MCF 10A (cell line): ENCODE data around the gene ARL8B. TPM values are rescaled to one million over a fixed set of nuclear protein-coding genes. Genes with fewer than 3 reads are reported as not detected.

ENCODE experiments used
- BruUV-seq: library from RNA; stranded (reverse); fragments of 400-500 nt; replicated peaks from 2 replicates; lab custom pipeline; 2021; lab: Mats Ljungman, UMichigan
- CTCF ChIA-PET: fragments of 300-600 bp; sonication (Branson Sonifier 250); formaldehyde crosslinking; extraction: SDS; loops from one replicate; lab custom pipeline; 2021; ENCODE audit warnings: antibody characterized with exemption, inconsistent platforms; lab: Yijun Ruan, JAX
- POLR2A ChIA-PET: fragments of 300-600, 350-650 bp; sonication (Branson Sonifier 250); formaldehyde crosslinking; extraction: SDS; loops from one replicate; lab custom pipeline; 2020; ENCODE audit warnings: antibody characterized with exemption, inconsistent platforms; lab: Yijun Ruan, JAX
- DNase-seq: peaks from one replicate; pipeline ENCODE4 v3.0.0-alpha.2; 2018; ENCODE audit not compliant: unreplicated experiment
- H3K27ac Mint-ChIP-seq: one replicate; pipeline ENCODE4 v1.8.0; 2022; ENCODE audit warnings: mild to moderate bottlenecking, low read depth, mixed read lengths; ENCODE audit not compliant: unreplicated experiment
- H3K27me3 Mint-ChIP-seq: one replicate; pipeline ENCODE4 v1.8.0; 2022; ENCODE audit warnings: mixed read lengths; ENCODE audit not compliant: insufficient read depth, unreplicated experiment
- H3K36me3 Mint-ChIP-seq: one replicate; pipeline ENCODE4 v1.8.0; 2022; ENCODE audit warnings: mild to moderate bottlenecking, moderate library complexity, mixed read lengths; ENCODE audit not compliant: insufficient read depth, unreplicated experiment
- H3K4me1 Mint-ChIP-seq: one replicate; pipeline ENCODE4 v1.8.0; 2022; ENCODE audit warnings: mixed read lengths; ENCODE audit not compliant: insufficient read depth, unreplicated experiment
- H3K4me3 Mint-ChIP-seq: one replicate; pipeline ENCODE4 v1.8.0; 2022; ENCODE audit warnings: mild to moderate bottlenecking, moderate library complexity, mixed read lengths; ENCODE audit not compliant: unreplicated experiment
- H3K9me3 Mint-ChIP-seq: one replicate; pipeline ENCODE4 v1.8.0; 2022; ENCODE audit warnings: mixed read lengths; ENCODE audit not compliant: unreplicated experiment
- intact Hi-C: fragments of 100-400 bp; cut with micrococcal nuclease; formaldehyde crosslinking; loops from 2 replicates; pipeline ENCODE4 v1.14.1; 2022
- total RNA-seq: library from RNA; stranded (reverse); gene quantifications from 2 replicates; pipeline ENCODE4 v1.2.3, GENCODE V29; 2022
- TF ChIP-seq, protein P1 (sequence below): fragments of 200-600 bp; IDR thresholded peaks from one replicate; pipeline ENCODE4 v1.8.0; 2022; ENCODE audit warnings: antibody characterized with exemption, mild to moderate bottlenecking; ENCODE audit not compliant: unreplicated experiment

The ARL8B gene
- total RNA-seq, 1 experiment from 2014 or later, result 53.6 TPM

DNA sequence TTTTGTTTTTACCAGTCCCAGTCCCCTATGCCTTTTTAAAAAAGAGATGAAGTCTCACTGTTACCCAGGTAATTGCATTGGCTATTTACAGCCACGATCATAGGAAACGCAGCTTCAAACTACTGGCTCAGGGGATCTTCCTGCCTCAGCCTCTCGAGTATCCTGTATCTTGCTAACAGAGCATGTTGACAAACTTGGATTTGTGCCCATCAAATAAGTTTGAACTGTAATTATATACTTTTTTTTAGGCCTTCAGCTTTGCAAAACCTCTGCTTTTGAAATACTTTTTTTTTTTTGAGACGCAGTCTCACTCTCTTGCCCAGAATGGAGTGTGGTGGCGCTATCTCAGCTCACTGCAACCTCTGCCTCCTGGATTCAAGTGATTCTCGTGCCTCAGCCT, 62.4 kb downstream of the ARL8B start:
- no peak overlapping the region for H3K4me3 Mint-ChIP-seq
- intact Hi-C loops, result loop anchor here (10.0 kb wide), 1 partner anchor 200 kb away; no protein-coding TSS in a partner anchor

DNA sequence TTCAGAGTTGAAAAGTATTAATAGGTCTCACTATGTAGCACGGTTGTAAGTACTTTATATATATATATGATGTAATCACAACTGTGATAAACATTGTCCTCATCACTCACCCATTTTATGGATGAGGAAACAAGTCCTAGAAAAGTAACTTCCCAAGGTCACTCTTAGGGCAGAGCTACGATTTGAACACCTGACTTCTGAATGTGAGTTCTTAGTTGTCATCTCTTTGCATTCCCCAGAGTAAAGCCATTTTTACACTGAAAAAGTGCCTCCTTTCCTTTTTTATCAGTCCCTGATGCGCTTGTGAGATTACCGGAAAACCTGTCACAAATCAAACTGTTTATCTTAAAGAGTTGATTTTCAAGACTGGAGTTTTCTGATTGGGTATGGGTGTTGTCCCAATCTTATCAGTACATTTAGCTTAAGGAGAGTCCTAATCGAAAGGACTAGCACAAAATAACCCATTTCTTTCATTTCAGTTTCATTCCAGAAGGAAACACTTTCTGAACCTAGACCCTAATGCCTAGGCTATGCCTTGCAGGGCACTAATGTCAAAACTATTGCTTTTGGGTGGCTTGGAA, 63.1 kb downstream of the ARL8B start:
- H3K36me3 Mint-ChIP-seq, result peaks cover 53% of the 10 kb centered on the region
- H3K27me3 Mint-ChIP-seq, result no peaks in the 10 kb centered on the region
- H3K4me3 Mint-ChIP-seq, result no peak overlapping the region
- H3K9me3 Mint-ChIP-seq, result no peaks in the 10 kb centered on the region
- H3K27ac Mint-ChIP-seq, result no peak overlapping the region
- intact Hi-C loops, result loop anchor here (5.0 to 10.0 kb wide), 3 partner anchors 63 to 473 kb away; partner anchors contain the start of gene ARL8B
- DNase-seq, result no peak
- no TSS peak for BruUV-seq
- POLR2A ChIA-PET, result interaction anchor here (0.6 to 8.4 kb wide), 7 partner anchors 7 to 507 kb away, joined by 3 to 115 read pairs (median 21); partner anchors contain the start of gene ARL8B
- CTCF ChIA-PET, result interaction anchor here (0.9 to 2.6 kb wide), 7 partner anchors 9 to 460 kb away, joined by 3 to 14 read pairs (median 3); no protein-coding TSS in a partner anchor
- TF ChIP-seq, protein P1, sequence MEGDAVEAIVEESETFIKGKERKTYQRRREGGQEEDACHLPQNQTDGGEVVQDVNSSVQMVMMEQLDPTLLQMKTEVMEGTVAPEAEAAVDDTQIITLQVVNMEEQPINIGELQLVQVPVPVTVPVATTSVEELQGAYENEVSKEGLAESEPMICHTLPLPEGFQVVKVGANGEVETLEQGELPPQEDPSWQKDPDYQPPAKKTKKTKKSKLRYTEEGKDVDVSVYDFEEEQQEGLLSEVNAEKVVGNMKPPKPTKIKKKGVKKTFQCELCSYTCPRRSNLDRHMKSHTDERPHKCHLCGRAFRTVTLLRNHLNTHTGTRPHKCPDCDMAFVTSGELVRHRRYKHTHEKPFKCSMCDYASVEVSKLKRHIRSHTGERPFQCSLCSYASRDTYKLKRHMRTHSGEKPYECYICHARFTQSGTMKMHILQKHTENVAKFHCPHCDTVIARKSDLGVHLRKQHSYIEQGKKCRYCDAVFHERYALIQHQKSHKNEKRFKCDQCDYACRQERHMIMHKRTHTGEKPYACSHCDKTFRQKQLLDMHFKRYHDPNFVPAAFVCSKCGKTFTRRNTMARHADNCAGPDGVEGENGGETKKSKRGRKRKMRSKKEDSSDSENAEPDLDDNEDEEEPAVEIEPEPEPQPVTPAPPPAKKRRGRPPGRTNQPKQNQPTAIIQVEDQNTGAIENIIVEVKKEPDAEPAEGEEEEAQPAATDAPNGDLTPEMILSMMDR, result no peak
- peaks cover 10% of the 10 kb centered on the region for H3K4me1 Mint-ChIP-seq

More for the DNA sequence above, 62.4 kb downstream of the ARL8B start:
- Mint-ChIP-seq H3K36me3 (peaks cover 50% of the 10 kb centered on the region), H3K9me3 (no peaks in the 10 kb centered on the region), H3K27me3 (no peaks in the 10 kb centered on the region), H3K4me1 (peaks cover 7% of the 10 kb centered on the region), H3K27ac (no peak overlapping the region)
- no peak for DNase-seq
- ChIA-PET CTCF (interaction anchor here (0.9 to 1.7 kb wide), 2 partner anchors 10 to 46 kb away, joined by 3 to 5 read pairs; no protein-coding TSS in a partner anchor), POLR2A (interaction anchor here (0.6 to 8.4 kb wide), 5 partner anchors 12 to 508 kb away, joined by 3 to 115 read pairs (median 33); partner anchors contain the start of gene ARL8B)
- BruUV-seq, result no TSS peak
- TF ChIP-seq, protein P1, result no peak

DNA sequence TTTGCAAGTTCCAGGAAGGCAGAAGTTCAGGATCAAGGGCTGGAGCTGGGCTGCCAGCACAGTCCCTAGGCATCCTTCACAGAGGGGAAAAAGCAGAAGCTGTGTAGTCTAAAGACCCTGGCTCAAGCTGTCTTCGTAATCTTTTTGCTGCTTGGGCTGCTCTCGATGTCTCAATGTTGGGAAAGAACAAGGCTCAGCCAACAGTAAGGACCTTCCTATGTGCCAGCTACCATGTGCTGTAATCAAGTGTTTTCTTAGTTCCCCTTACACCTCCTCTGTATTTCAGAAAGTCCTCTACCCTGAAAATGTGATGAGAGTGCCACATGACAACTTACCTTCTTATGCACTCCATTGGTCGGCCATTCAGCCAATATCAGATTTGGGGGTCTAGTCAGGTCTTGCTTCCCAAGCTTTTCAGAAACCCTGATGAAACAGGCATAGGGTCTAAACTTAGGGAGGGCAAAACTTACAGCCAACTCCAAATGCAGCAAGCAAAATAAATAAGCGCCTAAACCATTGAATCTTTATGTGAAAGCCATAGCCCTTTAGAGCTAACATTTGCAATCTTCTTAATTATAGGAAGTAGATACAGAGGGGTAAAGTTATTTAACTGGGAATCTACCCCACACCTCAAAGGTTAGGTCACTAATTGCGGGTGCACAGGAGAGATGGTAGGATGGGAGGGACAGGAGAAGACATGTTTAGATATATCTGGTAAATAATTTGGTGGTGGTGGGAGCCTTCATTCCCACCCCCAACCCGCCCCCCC, 64.2 kb downstream of the ARL8B start:
- ChIA-PET CTCF (interaction anchor here (0.6 to 2.6 kb wide), 9 partner anchors 10 to 521 kb away, joined by 3 to 14 read pairs (median 3); no protein-coding TSS in a partner anchor), POLR2A (interaction anchor here (1.2 to 8.4 kb wide), 8 partner anchors 9 to 61 kb away, joined by 3 to 115 read pairs (median 18); partner anchors contain the start of gene ARL8B)
- intact Hi-C loops, result loop anchor here (5.0 to 10.0 kb wide), 3 partner anchors 64 to 474 kb away; partner anchors contain the start of gene ARL8B
- Mint-ChIP-seq H3K4me3 (peak overlapping the region; percentile 70), H3K27me3 (no peaks in the 10 kb centered on the region), H3K4me1 (peaks cover 15% of the 10 kb centered on the region), H3K9me3 (no peaks in the 10 kb centered on the region), H3K36me3 (peaks cover 45% of the 10 kb centered on the region), H3K27ac (no peak overlapping the region)
- DNase-seq, result no peak
- no TSS peak for BruUV-seq
- TF ChIP-seq, protein P1, result no peak
